ENCODE results near the gene GUCY1A2. TPM values are rescaled to one million over a fixed set of nuclear protein-coding genes. Genes with fewer than 3 reads are reported as not detected.

GUCY1A2 gene
- total and polyA plus RNA-seq, 12 donors, result 0.68 to 18.5 (median 8.1) TPM

- DNase-seq (no peak), ATAC-seq (peak in 5 of 8 donors; percentile 53 to 79 (median 65))
- 49 to 52% methylated on average over 4 of the region's 4 CpGs for WGBS, 2 donors
- no peak for TF ChIP-seq CTCF (IDR thresholded peaks at IDR 0.05)
- Histone ChIP-seq H3K27me3 (no peaks in the 10 kb centered on the region), H3K9me3 (no peaks in the 10 kb centered on the region), H3K36me3 (no peaks in the 10 kb centered on the region), H3K4me3 (no peak overlapping the region), H3K27ac (peak overlapping the region in 4 of 10 donors; percentile 10 to 39 (median 24)), H3K4me1 (peaks cover 0 to 4% (median 0%) of the 10 kb centered on the region in 9 donors)
- intact Hi-C loops (cut with DNase I), result no loop called here
Observed at GRCh38 chr11:106998116-106998915, 20.0 kb downstream of the GUCY1A2 start.

- intact Hi-C loops (cut with DNase I), result no loop called here
- Histone ChIP-seq H3K27me3 (no peaks in the 10 kb centered on the region), H3K4me1 (peaks cover 0 to 4% (median 0%) of the 10 kb centered on the region in 9 donors), H3K4me3 (no peak overlapping the region), H3K27ac (peak overlapping the region in 1 of 10 donors; percentile 20), H3K36me3 (no peaks in the 10 kb centered on the region), H3K9me3 (no peaks in the 10 kb centered on the region)
- TF ChIP-seq CTCF (IDR thresholded peaks at IDR 0.05), result no peak
- 79 to 81% methylated on average over 3 of the region's 3 CpGs for WGBS, 2 donors
- DNase-seq (no peak), ATAC-seq (no peak)
Observed at GRCh38 chr11:106997227-106997626, 21.0 kb downstream of the GUCY1A2 start.

- peaks cover 0 to 4% (median 0%) of the 10 kb centered on the region in 9 donors for H3K4me1 ChIP-seq
- H3K4me3 ChIP-seq, result no peak overlapping the region
- ATAC-seq (no peak), DNase-seq (no peak)
- no peaks in the 10 kb centered on the region for H3K36me3 ChIP-seq
- peak overlapping the region in 1 of 10 donors; percentile 3 for H3K27ac ChIP-seq
- no peak for TF ChIP-seq CTCF (IDR thresholded peaks at IDR 0.05)
- H3K9me3 ChIP-seq, result no peaks in the 10 kb centered on the region
- H3K27me3 ChIP-seq, result no peaks in the 10 kb centered on the region
- intact Hi-C loops (cut with DNase I), result no loop called here
- 59 to 67% methylated on average over 3 of the region's 3 CpGs for WGBS, 2 donors
Observed at GRCh38 chr11:106996691-106997090, 21.6 kb downstream of the GUCY1A2 start.

GRCh38 chr11:106990331-106990730 is 27.9 kb downstream of the GUCY1A2 start:
- no peak for TF ChIP-seq CTCF (IDR thresholded peaks at IDR 0.05)
- DNase-seq, result peak; percentile 45 to 56
- Histone ChIP-seq H3K4me1 (peaks cover 0 to 39% (median 7%) of the 10 kb centered on the region in 9 donors), H3K27me3 (no peaks in the 10 kb centered on the region), H3K36me3 (no peaks in the 10 kb centered on the region), H3K27ac (peak overlapping the region in 7 of 10 donors; percentile 35 to 65 (median 50)), H3K4me3 (no peak overlapping the region), H3K9me3 (no peaks in the 10 kb centered on the region)
- intact Hi-C loops (cut with DNase I), result loop anchor here in 1 of 10 donors (5.0 kb wide), 1 partner anchor 278 kb away; no protein-coding TSS in a partner anchor
- WGBS, 2 donors, result 66 to 76% methylated on average over 10 of the region's 10 CpGs
- peak; percentile 78 to 92 (median 86) for ATAC-seq
